Natural killer cell treated with Interleukin-12 subunit alpha and Interleukin-12 subunit beta and Interleukin-15 and Interleukin-18, amount 100 ng/mL, for 72 hours (primary cell): ENCODE measurements around the gene DDAH2. TPM values are rescaled to one million over a fixed set of nuclear protein-coding genes. Genes with fewer than 3 reads are reported as not detected.

ENCODE experiments used
- ATAC-seq, 2 donors: fragments of 150-1000 bp; cut with Tn5 transposase in 1 of 2; sonication (Bioruptor Pico), chemical (Tn5 transposase) in 1 of 2; 2 replicates each; pipeline ENCODE4 v1.10.0; 2021
- DNase-seq: peaks from one replicate; pipeline ENCODE4 v3.0.0; 2022; ENCODE audit warnings: low spot score
- H3K27ac Mint-ChIP-seq, 2 donors: 1 replicate in 1 of 2; 2 replicates in 1 of 2; pipeline ENCODE4 v1.8.0; 2022; ENCODE audit warnings: mixed read lengths in 2 of 2, mild to moderate bottlenecking in 1 of 2, moderate library complexity in 1 of 2
- H3K27me3 Mint-ChIP-seq, 2 donors: 1 replicate in 1 of 2; 2 replicates in 1 of 2; pipeline ENCODE4 v1.8.0; 2022; ENCODE audit warnings: mixed read lengths in 2 of 2
- H3K36me3 Mint-ChIP-seq: one replicate; pipeline ENCODE4 v1.8.0; 2022; ENCODE audit warnings: mixed read lengths
- H3K4me1 Mint-ChIP-seq, 2 donors: 1 replicate in 1 of 2; 2 replicates in 1 of 2; pipeline ENCODE4 v1.8.0; 2022; ENCODE audit warnings: low read depth in 2 of 2, mixed read lengths in 2 of 2, mild to moderate bottlenecking in 1 of 2
- H3K4me3 Mint-ChIP-seq: one replicate; pipeline ENCODE4 v1.8.0; 2022; ENCODE audit warnings: mixed read lengths
- H3K9me3 Mint-ChIP-seq: 2 replicates; pipeline ENCODE4 v1.8.0; 2022; ENCODE audit warnings: mixed read lengths
- total RNA-seq, 2 donors: library from RNA; stranded (reverse); gene quantifications; one replicate each; pipeline ENCODE4 v1.2.3, GENCODE V29; 2022

Gene DDAH2
- total RNA-seq, 2 donors from 2014 or later, result 18.8 to 24.4 TPM

DNA sequence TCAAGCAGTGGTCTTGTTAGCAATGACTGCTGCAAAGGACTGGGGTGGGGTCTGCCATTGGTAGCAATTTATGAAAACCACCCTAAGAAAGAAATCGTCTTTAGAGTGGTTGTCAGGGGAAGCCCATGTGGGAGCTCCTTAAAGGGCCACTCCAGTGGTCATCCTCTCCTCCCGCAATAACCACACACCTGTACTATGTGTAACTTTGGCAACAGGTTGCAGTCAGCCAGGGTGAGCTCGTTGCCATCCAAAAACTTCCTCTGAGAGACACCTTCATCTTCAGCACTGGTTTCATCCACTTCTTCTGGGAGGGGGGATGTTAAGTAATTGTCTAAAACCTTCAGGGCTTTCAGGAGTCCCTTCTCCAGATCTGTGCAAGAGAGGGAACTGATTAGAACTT is 2.9 kb upstream of the DDAH2 start:
- ATAC-seq (no peak), DNase-seq (no peak)
- peaks cover 27% of the 10 kb centered on the region for H3K36me3 Mint-ChIP-seq
- H3K27ac Mint-ChIP-seq, result peak overlapping the region; percentile 51 to 68
- no peaks in the 10 kb centered on the region for H3K27me3 Mint-ChIP-seq
- no peaks in the 10 kb centered on the region for H3K9me3 Mint-ChIP-seq
- H3K4me1 Mint-ChIP-seq, result peaks cover 57 to 64% of the 10 kb centered on the region in 2 donors
- peak overlapping the region; percentile 93 for H3K4me3 Mint-ChIP-seq

DNA sequence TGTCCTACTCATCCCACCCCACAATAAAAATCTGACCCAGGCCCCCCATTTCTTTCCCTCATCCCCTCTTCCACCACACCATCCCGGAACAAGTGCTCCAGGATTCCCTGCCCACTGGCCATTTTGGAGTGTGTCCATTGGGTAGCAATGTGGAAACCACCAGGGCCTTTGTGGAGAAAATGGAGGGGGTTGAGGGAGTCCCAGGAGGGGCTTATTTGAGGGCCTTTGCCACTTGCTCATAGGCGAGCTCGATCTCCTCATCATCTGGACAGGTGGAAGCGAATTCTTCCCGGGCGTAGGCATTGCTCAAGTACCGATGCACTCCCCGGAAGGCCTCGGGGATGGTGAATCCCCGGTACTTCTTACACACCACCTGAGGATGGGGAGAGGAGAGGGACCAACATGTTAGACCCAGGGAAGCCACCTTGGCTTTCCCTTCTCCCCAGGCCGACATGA is 1.6 kb upstream of the DDAH2 start:
- H3K36me3 Mint-ChIP-seq, result peaks cover 30% of the 10 kb centered on the region
- ATAC-seq (no peak), DNase-seq (no peak)
- H3K4me1 Mint-ChIP-seq, result peaks cover 65 to 66% of the 10 kb centered on the region in 2 donors
- H3K27me3 Mint-ChIP-seq, result no peaks in the 10 kb centered on the region
- peak overlapping the region; percentile 51 to 68 for H3K27ac Mint-ChIP-seq
- H3K4me3 Mint-ChIP-seq, result peak overlapping the region; percentile 93
- H3K9me3 Mint-ChIP-seq, result no peaks in the 10 kb centered on the region

DNA sequence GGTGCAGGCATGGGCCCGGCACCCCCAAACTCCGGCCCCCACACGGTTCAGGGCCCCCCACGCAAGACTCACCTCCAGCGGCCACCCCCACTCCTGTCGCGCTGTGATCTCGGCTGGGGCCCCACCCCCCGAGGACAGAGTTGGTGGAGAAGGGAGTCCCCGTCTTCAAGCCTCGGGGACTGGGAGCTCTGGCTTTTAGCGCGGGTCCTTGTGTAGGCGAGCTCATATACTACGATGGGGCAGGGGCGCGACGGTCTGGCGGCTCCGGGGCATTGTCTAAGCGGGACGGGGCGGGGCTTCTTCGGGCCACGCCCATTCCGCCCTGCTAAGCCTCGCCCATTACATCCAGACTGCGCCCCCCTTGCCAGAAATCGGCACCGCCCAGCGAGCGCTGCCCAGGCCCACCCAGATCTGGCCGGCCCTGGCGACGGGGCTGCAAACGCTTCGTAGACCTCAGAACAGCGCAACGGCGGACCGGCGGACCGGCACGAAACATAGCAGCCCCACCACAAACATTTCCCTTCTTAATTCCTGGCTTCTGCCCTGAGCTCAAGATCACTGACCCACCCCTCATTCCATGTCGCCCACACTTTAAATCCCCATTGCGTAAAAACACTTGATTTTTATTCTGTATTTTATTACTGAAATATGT is 1.0 kb upstream of the DDAH2 start:
- peak; percentile 72 to 79 for ATAC-seq
- Mint-ChIP-seq H3K9me3 (no peaks in the 10 kb centered on the region), H3K27ac (peak overlapping the region; percentile 51 to 68), H3K36me3 (peaks cover 24% of the 10 kb centered on the region), H3K4me1 (peaks cover 66 to 67% of the 10 kb centered on the region in 2 donors), H3K27me3 (no peaks in the 10 kb centered on the region), H3K4me3 (peak overlapping the region; percentile 93)
- peak; percentile 82 for DNase-seq

GRCh38 chr6:31729515-31729978 is 448 bp upstream of the DDAH2 start:
- Mint-ChIP-seq H3K4me1 (peaks cover 66 to 67% of the 10 kb centered on the region in 2 donors), H3K27ac (peak overlapping the region; percentile 51 to 68), H3K4me3 (peak overlapping the region; percentile 93), H3K36me3 (peaks cover 24% of the 10 kb centered on the region), H3K9me3 (no peaks in the 10 kb centered on the region), H3K27me3 (no peaks in the 10 kb centered on the region)
- ATAC-seq, result peak; percentile 74 to 84
- peak; percentile 84 for DNase-seq

DNA sequence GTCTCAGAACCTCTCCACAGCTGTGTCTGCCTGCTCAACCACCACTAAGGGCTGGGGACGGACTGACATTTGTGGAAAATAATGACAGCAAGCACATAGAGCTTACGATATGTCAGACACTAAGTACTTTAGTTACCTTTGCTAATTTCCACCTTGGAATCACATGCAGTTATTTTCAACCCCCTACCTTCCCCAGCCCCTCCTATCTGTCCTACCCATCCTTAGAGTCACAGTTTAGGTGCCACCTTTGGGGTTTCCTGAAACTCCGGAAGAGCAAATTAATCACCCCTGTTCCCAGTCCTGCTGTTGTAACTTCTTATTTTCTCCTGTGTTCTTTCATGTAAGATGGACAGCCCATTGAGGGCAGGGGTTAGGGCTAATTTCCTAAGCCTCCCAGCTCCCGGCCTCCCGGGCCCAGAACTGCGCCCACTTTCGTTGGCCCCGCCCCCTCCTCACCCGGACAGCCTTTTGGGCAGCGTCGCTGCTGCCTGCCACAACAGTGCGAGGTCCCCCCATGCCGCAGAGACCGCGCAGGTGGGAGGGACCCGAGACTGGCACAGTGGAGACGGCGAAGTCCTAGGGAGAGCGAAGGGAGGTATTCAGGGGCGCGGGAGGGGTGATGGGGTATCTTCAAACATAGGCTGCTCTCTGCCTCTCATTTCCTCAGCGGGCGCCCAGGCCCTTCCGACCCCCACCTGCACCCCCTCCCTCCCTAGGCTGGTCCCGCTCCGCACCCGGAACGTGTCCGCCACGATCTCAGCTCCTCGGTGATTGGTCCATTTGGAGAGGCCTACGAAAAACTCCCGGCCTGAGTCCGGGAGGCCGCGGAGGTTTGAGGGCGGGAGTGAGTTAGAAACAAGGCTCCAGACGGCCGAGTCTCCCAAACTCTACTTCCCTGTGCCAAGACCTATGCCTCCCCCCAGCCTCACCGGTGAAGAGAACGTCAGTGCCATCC is 1.1 kb downstream of the DDAH2 start:
- Mint-ChIP-seq H3K9me3 (no peaks in the 10 kb centered on the region), H3K27ac (peak overlapping the region; percentile 51 to 68), H3K36me3 (peaks cover 17% of the 10 kb centered on the region)

GRCh38 chr6:31727034-31727716 is 1.9 kb downstream of the DDAH2 start:
- ATAC-seq (peak in 1 of 2 donors; percentile 24), DNase-seq (no peak)
- H3K36me3 Mint-ChIP-seq, result peaks cover 16% of the 10 kb centered on the region
- peak overlapping the region; percentile 51 to 68 for H3K27ac Mint-ChIP-seq
- H3K9me3 Mint-ChIP-seq, result no peaks in the 10 kb centered on the region
- no peaks in the 10 kb centered on the region for H3K27me3 Mint-ChIP-seq
- peaks cover 62% of the 10 kb centered on the region in 2 donors for H3K4me1 Mint-ChIP-seq
- peak overlapping the region; percentile 75 for H3K4me3 Mint-ChIP-seq

More for the DNA sequence above, 1.1 kb downstream of the DDAH2 start:
- Mint-ChIP-seq H3K4me3 (peak overlapping the region; percentile 93), H3K4me1 (peaks cover 63 to 64% of the 10 kb centered on the region in 2 donors), H3K27me3 (no peaks in the 10 kb centered on the region)
- ATAC-seq (no peak), DNase-seq (peak; percentile 22)

- peak overlapping the region; percentile 51 to 68 for H3K27ac Mint-ChIP-seq
- DNase-seq, result no peak
- peaks cover 53 to 57% of the 10 kb centered on the region in 2 donors for H3K4me1 Mint-ChIP-seq
- H3K9me3 Mint-ChIP-seq, result no peaks in the 10 kb centered on the region
- H3K27me3 Mint-ChIP-seq, result no peaks in the 10 kb centered on the region
- ATAC-seq, result no peak
- H3K36me3 Mint-ChIP-seq, result peaks cover 7% of the 10 kb centered on the region
- H3K4me3 Mint-ChIP-seq, result no peak overlapping the region
Observed at GRCh38 chr6:31725502-31726350, 3.4 kb downstream of the DDAH2 start.

DNA sequence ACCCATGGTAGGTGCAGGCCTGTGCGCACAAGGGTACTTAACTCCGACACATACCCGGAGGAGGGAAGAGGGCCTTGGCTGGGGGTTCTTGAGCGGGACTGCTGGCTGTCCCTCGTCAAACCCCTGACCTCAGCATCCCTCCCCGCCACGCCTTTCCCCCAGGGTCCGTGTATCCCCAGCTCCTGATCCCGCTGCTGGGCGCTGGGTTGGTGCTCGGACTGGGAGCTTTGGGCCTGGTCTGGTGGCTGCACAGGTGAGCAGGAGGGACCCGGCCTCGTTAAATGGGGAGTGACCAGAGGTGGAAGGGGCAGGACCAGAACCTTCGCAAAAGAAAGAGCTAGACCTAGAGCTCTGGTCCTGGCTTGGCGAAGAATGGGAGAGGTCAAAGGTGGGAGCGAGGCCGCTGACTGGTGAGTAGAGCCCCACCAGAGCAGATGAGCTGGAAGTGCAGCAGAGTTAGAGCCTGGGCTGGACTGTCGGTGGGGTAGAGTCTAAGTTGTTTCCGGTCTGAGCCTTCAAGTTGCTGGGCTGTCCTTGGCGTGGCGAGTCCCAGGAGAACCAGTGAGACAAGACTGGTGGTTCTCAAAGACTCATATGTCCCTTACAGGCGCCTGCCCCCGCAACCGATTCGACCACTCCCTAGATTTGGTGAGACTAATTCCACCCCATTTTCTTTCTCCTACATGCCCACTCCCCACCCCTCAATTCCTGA is 5.0 kb downstream of the DDAH2 start:
- H3K27ac Mint-ChIP-seq, result peak overlapping the region in 1 of 2 donors; percentile 23
- no peaks in the 10 kb centered on the region for H3K9me3 Mint-ChIP-seq
- H3K4me1 Mint-ChIP-seq, result peaks cover 43 to 44% of the 10 kb centered on the region in 2 donors
- ATAC-seq (no peak), DNase-seq (no peak)
- no peak overlapping the region for H3K4me3 Mint-ChIP-seq
- no peaks in the 10 kb centered on the region for H3K27me3 Mint-ChIP-seq
- H3K36me3 Mint-ChIP-seq, result peaks cover 7% of the 10 kb centered on the region

DNA sequence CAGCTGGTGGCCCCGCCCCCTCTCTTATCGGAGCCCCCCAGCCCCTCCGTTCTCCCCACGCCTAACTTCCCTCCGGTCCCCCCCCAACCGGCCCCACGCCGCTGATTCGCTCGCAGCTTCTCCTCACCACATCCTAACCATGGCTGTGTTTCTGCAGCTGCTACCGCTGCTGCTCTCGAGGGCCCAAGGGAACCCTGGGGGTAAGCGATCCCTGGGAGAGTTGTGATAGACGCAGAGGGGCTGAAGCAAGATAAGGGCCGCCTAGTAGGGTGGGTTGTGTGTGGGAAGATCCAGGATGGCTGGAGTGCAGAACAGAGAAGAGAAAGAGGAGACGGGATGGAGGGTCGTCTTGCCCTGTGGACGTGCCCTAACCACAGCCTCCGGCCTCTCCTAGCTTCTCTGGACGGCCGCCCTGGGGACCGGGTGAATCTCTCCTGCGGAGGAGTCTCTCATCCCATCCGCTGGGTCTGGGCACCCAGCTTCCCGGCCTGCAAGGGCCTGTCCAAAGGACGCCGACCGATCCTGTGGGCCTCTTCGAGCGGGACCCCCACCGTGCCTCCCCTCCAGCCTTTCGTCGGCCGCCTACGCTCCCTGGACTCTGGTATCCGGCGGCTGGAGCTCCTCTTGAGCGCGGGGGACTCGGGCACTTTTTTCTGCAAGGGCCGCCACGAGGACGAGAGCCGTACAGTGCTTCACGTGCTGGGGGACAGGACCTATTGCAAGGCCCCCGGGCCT is 5.7 kb downstream of the DDAH2 start, which contains the start of gene MPIG6B:
Gene MPIG6B (plus strand): TSS at position 129 of the 735 bp plus-strand sequence. CDS start 11 bp downstream, at position 140.
- DNase-seq (no peak), ATAC-seq (no peak)
- no peaks in the 10 kb centered on the region for H3K27me3 Mint-ChIP-seq
- H3K36me3 Mint-ChIP-seq, result peaks cover 7% of the 10 kb centered on the region
- no peaks in the 10 kb centered on the region for H3K9me3 Mint-ChIP-seq
- peak within 1 kb of the TSS; percentile 68 for H3K4me3 Mint-ChIP-seq
- peak within 1 kb of the TSS in 1 of 2 donors; percentile 23 for H3K27ac Mint-ChIP-seq
- H3K4me1 Mint-ChIP-seq, result peaks cover 35 to 38% of the 10 kb centered on the region in 2 donors

- no peak for ATAC-seq
- no peaks in the 10 kb centered on the region for H3K9me3 Mint-ChIP-seq
- no peak overlapping the region for H3K4me3 Mint-ChIP-seq
- H3K36me3 Mint-ChIP-seq, result peaks cover 7% of the 10 kb centered on the region
- no peak overlapping the region for H3K27ac Mint-ChIP-seq
- DNase-seq, result no peak
- H3K27me3 Mint-ChIP-seq, result no peaks in the 10 kb centered on the region
- H3K4me1 Mint-ChIP-seq, result peaks cover 29 to 31% of the 10 kb centered on the region in 2 donors
Observed at GRCh38 chr6:31722173-31722572, 6.9 kb downstream of the DDAH2 start.

- no peaks in the 10 kb centered on the region for H3K27me3 Mint-ChIP-seq
- H3K27ac Mint-ChIP-seq, result no peak within 1 kb of the TSS
- H3K9me3 Mint-ChIP-seq, result no peaks in the 10 kb centered on the region
- peaks cover 2% of the 10 kb centered on the region for H3K36me3 Mint-ChIP-seq
- H3K4me3 Mint-ChIP-seq, result no peak within 1 kb of the TSS
- DNase-seq (no peak), ATAC-seq (no peak)
- peaks cover 22 to 24% of the 10 kb centered on the region in 2 donors for H3K4me1 Mint-ChIP-seq
Observed at GRCh38 chr6:31721351-31722020, 7.6 kb downstream of the DDAH2 start, which contains the start of gene LY6G6C. Gene LY6G6C (minus strand): TSS chr6:31721746. CDS start chr6:31721679, 67 bp downstream.
